HG02870 (cell line): ENCODE results near the gene PLAAT4.
A peak's percentile ranks its signal among the peaks of the same experiment; 100 is the strongest.
"Not testable (repeated sequence)": the region's sequence is repeated elsewhere in the genome, so short reads cannot be mapped to it uniquely, and the experiment has no call there.

Experiments
- ATAC-seq: cut with Tn5 transposase; IDR thresholded peaks from one replicate; pipeline ENCODE4 v1.9.1; 2021; ENCODE audit warnings: mild to moderate bottlenecking, moderate library complexity; ENCODE audit not compliant: unreplicated experiment

PLAAT4 gene

DNA sequence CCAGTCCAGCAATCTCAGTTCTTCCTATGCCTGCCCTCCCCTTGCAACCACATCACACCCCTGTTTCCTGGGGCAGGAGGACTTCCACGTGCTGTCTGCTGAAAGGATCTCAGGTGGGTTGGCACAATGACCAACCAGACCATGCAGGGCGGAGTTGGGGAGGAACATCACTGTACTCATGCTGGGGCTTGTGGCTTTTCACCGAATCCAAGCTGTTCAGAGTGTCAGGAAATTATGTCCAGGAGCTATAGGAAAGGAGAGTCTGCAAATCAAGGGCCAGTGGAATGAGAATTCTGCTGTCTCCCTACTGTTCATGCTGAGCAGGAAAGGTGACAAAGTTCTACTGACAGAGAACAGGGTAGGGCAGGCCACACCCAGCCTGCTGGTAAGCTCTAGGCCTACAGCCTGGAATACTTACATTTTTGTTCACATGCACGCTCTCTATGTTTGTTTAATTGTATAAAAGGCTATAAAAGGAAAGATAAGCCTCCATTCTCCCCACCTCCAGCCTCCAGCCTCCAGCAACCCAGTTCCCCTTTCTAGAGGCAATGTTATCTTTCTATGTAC, 28.3 kb downstream of the PLAAT4 start:
- ATAC-seq: no peak

DNA sequence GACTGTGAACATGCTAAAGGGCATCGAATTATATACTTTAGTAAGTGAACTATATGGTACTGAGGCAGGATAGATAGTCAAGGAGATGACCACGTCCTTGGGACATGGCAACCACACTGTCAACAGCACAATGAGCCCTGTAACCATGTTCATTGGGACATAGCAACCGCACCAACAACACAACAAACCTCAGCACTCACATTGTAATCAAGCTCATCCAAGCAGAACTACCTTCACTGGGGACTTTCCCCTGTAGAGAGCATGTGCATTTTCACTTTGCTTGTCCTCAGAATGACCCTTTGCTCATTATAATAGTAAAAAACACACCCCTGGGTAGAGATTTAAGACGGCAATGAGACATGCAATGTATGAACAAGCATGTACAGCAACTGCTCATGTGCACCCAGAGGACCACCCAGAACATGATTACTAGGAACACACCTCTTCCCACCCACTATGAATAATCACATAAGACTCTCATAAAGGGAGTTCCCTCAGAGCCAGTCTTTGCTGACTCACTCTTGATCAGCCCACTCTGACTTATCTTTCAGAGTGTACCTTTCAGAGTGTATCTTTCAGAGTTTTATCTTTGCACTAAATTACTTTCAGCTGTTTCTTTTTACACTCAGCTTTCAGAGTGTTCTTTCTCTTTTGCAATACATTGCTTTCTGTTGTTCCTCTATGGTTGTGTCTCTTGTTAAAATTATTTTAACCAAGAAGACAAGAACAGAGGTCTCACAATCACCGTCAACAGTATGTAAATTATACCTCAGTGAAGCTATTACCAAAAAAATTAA, 30.6 kb downstream of the PLAAT4 start:
- ATAC-seq: peak; percentile 77

DNA sequence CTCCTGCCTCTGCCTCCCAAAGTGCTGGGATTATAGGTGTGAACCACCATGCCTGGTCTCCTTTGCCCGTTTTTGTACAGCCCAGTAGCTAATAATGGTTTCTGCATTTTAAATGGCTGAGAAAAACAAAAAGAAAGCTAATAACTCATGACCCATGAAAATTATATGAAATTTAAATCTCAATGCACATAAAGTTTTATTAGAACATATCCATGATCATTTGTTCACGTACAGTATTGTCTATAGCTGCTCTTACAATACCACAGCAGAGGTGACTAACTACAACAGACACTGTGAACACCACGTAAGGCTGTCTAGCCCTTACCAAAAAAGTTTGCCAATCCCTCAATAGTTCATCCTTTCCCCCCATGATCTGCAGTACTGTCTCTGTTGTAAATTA, 33.0 kb downstream of the PLAAT4 start:
- ATAC-seq: no peak

DNA sequence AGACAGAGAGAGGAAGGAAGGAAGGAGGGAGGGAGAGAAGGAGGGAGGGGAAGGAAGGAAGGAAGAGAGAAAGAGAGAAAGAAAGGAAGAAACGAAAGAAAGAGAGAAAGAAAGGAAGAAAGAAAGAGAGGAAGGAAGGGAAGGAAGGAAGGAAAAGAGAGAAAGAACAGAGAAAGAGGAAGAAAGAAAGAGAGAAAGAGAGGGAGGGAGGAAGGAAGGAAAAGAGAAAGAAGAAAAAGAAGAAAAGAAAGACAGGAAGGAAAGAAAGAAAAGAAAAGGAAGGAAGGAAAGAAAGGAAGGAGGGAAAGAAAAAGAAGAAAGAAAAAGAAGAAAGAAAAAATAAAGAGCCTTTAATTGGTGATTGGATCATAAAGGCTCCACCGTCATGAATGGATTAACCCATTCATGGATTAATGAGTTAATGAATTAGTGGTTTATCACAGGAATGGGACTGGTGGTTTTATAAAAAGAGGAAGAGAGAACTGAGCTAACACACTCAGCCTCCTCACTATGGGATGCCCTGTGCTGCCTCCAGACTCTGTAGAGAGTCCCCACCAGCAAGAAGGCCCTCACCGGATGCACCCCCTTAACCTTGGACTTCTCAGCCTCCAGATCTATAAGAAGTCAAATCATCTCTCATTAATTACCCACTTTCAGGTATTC, 35.5 kb downstream of the PLAAT4 start:
- no peak for ATAC-seq

DNA sequence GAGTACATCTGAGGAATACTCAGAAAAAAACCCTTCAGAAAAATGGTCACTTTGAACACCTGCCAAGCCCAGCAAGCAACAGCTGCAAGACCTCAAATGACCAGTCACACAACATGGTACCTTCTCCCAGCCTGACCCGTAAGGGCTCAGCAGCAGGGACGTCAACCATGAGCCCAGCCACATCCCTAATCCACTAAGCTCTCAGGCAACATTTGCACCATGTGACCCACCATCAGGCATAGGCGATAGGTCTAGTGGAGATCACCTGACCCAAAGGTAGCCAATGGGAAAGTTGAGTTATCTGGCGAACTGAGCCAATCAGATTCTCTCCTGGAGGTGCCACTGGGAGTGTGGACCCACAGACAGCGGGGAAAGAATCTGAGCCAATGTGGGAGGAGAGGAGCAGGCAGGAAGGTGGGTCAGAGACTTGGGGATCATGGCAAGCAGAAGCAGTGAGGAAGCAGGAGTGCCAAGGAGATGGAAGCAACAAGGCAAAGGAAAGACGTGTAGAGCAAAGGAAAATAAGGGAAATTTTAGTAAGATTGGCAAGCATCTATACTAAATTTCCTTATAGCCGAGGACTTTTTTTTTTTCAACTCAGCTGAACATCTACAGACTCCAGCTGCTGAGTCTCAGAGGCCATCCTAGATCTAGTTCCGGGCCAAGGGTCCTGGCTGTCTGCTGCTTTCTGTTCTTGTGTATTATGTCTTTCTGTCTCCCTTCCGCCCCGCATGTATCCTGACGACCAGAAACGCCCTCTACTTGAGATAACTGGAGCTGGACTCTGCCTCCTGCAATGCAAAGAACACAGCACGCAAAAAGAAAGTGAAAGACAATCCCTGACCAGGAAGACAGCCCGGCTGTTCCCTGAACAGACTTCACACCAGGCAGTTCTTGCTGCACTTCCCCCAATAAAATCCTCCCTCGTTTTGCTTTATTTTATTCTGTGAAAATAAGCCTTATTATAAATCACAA, 37.6 kb downstream of the PLAAT4 start:
- ATAC-seq: no peak

DNA sequence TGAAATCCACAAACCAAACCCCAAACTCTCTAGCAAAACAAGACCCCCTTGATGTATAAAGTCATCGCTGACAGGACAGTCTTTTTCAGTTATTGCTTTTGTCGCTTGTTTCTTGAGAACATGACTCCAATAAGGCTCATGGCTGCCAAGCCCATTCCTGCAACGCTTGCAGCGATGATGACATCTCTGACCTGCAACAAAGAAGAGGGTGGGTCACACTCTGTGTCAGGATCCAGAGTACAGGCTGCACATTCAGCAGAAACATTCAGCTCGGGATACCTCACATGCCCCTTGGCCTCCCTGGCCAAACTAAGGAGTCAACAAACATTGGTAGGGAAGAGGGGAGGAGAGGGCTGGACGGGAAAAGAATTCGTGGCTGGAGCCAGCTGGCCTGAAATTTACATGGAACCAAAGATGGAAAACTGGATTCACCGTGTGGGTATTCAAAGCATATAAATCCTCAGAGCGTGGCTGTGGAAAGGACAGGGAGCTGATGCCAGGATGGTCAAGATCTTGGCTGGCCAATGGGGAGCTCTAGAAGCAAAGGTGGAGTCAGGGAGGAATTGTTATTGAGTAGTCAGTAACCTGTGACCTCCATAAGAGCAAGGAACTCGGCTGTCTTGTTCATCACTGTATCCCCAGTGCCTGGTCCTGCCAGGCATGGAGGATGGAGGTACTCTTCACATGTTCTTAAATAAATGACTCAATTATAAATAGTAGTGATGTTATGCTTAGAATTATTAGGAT, 38.4 kb downstream of the PLAAT4 start:
- no peak for ATAC-seq

DNA sequence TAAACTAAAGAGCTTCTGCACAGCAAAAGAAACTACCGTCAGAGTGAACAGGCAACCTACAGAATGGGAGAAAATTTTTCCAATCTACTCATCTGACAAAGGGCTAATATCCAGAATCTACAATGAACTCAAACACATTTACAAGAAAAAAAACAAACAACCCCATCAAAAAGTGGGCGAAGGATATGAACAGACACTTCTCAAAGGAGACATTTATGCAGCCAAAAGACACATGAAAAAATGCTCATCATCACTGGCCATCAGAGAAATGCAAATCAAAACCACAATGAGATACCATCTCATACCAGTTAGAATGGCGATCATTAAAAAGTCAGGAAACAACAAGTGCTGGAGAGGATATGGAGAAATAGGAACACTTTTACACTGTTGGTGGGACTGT, 42.3 kb downstream of the PLAAT4 start:
- ATAC-seq: not testable (repeated sequence)

DNA sequence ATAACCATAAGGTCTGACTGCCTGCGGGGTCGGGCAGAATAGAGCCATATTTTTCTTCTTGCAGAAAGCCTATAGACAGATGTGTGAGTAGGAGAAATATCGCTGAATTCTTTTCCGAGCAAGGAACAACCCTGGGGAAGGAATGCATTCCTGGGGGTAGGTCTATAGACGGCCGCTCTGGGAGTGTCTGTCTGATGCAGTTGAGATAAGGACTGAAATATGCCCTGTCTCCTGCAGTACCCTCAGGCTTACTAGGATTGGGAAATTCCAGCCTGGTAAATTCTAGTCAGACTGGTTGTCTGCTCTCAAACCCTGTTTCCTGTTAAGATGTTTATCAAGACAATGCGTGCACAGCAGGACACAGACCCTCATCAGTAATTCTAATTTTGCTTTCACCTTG, 44.6 kb downstream of the PLAAT4 start:
- not testable (repeated sequence) for ATAC-seq

DNA sequence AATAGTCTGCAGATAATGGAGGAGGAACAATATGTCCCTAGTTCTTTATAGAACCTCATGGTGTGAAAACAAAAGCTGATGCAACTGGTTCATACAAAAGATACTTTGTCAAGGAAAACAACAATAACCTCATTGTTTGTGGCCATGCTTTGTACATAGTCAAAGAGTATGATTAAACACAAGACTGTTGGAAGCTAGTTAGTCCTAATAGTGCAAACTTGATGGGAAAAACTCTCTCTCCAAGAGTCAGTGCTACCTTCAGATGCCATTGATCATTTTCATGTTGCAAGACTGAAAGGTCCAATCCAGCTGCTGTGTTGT, 46.7 kb downstream of the PLAAT4 start:
- ATAC-seq: no peak

DNA sequence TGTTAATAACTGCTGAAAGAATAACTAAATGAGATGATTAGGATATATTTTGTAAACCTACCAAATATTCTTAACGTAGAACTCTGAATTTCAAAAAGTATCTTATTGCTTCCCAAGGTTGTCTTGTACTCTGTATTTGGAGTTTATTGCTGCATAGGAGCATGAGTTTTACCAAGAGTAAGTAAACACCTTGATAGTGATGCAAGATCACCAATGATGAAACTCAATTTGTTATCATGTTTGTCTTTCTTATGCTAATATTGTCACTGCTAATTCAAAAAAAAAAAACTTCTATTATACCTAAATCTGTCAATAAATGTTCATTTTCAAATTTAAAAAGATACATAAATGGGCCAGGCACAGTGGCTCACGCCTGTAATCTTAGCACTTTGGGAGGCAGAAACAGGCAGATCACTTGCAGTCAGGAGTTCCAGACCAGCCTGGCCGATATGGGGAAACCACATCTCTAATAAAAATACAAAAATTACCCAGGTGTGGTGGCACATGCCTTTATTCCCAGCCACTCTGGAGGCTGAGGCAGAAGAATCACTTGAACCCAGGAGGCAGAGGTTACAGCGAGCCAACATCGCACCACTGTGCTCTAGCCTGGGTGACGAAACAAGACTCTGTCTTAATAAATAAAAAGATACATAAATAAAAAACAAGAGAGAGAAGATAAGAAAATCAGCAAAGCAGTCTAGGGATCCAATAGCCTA, 50.0 kb downstream of the PLAAT4 start:
- no peak for ATAC-seq

DNA sequence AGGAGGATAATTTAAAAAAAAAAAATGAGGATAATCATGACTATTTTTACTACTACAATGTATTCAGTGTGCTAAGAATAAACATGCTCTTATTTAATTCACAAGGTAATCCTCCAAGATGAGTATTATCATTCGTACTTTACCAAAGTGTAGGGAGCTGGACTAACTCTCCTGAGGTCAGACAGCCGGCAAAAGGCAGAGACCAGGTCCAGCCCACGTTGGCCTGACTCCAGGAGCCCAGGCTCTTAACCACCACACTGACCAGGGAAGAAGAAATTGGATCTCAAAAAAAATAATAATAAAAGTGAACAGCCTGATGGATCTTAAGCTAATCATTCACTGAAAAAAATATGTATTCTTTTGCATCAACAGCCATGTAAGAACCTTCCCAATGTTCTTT, 52.4 kb downstream of the PLAAT4 start:
- no peak for ATAC-seq

DNA sequence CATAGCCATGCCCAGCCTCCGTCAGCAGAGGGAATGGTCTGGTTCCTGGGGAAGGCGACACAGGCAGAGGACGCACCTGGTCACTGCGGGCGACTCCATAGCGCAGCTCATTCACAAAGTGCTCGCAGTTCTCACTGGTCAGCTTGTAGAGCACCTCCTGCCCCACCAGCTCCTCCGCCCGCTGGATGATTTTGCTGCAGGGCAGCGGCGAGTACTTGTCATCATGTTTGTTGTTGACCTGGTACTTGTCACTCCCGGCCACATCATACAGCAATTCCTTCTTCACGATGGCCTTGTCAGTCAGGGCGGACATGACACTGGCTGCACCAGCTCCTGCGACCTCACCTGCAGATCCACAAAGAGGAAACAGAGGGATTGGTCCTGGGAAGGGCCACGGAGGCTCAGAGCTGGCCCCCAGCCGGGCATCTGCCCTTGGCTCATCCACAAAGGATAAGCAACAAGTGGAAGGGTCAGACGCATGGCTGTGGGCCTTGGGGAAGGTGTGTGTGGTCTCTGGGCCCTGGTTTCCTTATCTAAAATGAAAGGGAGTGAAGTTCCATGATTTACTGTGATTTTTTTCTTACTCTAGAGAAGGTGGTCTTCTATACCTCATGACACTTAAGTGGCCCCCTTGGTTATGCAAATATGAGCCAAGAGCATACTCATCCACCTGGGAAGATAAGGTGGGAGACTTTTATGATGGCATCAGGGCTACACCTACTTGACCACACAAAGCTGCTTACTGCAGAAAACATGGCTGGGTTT, 53.6 kb downstream of the PLAAT4 start:
- ATAC-seq: no peak

DNA sequence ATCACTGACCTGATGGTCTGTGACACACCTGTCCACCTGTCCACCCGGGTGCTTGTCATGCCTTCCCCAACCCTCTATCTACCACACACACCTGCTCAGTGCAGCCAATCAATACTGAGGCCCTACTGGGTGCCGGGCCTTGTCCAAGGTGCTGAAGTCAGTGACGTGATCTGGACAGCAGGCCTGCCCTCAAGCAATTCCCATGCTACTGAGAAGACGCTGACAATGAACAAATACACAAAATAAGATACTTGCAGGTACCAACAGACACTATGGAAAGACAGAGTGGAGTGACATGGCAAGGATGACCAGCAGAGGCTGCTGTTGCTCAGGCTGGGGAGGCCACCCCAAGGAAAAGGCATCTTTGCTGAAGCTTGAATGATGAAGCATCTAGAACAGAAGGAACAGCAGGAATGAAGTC, 56.4 kb downstream of the PLAAT4 start:
- no peak for ATAC-seq

DNA sequence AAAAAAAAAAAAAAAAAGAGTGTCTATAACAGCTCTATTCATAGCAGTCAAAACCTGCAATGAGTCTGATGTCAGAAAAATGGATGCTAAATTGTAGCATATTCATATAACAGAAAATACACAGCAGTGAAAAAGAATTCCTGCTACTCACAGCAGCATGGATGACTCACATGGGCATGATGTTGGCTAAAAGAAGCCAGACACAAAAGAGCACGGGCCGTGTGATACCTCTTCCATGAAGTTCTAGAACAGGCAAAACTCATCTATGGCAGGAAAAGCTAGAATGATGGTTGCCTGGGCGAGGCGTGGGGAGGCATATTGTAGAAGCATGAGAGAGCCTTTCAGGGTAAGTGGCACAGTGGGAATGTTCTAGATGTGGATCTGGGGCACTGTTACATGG, 58.7 kb downstream of the PLAAT4 start:
- no peak for ATAC-seq
